SIG-M5 treated with dmso at 0.1 percent for 504 hours (cell line): ENCODE data around the gene LDLRAP1.
"Not testable (repeated sequence)": the region's sequence is repeated elsewhere in the genome, so short reads cannot be mapped to it uniquely, and the experiment has no call there.

Experiments
- DNase-seq: peaks from one replicate; lab custom pipeline; 2025; ENCODE audit not compliant: unreplicated experiment; lab: John Stamatoyannopoulos, UW

LDLRAP1 gene

GRCh38 chr1:25600971-25601699 lies 57.7 kb downstream of the LDLRAP1 start:
- not testable (repeated sequence) for DNase-seq

GRCh38 chr1:25603779-25604538 lies 60.6 kb downstream of the LDLRAP1 start:
- DNase-seq = not testable (repeated sequence)

- DNase-seq = no peak
Measured at GRCh38 chr1:25607123-25607522, 63.7 kb downstream of the LDLRAP1 start.

GRCh38 chr1:25608488-25609178 lies 65.2 kb downstream of the LDLRAP1 start:
- DNase-seq = peak; percentile 88

- DNase-seq = peak; percentile 79
Measured at GRCh38 chr1:25609921-25610320, 66.5 kb downstream of the LDLRAP1 start.

GRCh38 chr1:25610822-25611630 lies 67.6 kb downstream of the LDLRAP1 start:
- no peak for DNase-seq

GRCh38 chr1:25611843-25612242 lies 68.4 kb downstream of the LDLRAP1 start:
- DNase-seq = no peak

GRCh38 chr1:25612421-25612820 lies 69.0 kb downstream of the LDLRAP1 start:
- DNase-seq = no peak

- no peak for DNase-seq
Measured at GRCh38 chr1:25613091-25613490, 69.7 kb downstream of the LDLRAP1 start.

GRCh38 chr1:25614501-25615171 lies 71.2 kb downstream of the LDLRAP1 start:
- no peak for DNase-seq

GRCh38 chr1:25615172-25615541 lies 71.8 kb downstream of the LDLRAP1 start:
- DNase-seq = no peak

GRCh38 chr1:25615563-25616094 lies 72.2 kb downstream of the LDLRAP1 start:
- no peak for DNase-seq

- peak; percentile 60 for DNase-seq
Measured at GRCh38 chr1:25616095-25616986, 72.9 kb downstream of the LDLRAP1 start, which contains the start of gene MAN1C1. Gene MAN1C1, plus strand, starts transcription at chr1:25616791. Its CDS starts 1,007 bp downstream, at chr1:25617798.

GRCh38 chr1:25616987-25617624 lies 73.7 kb downstream of the LDLRAP1 start:
- DNase-seq = no peak

- DNase-seq = no peak
Measured at GRCh38 chr1:25617625-25618432, 74.4 kb downstream of the LDLRAP1 start.

- no peak for DNase-seq
Measured at GRCh38 chr1:25618433-25618808, 75.0 kb downstream of the LDLRAP1 start.
